GM23248 (cell line): ENCODE data around the gene CAMKMT. TPM values are rescaled to one million over a fixed set of nuclear protein-coding genes. Genes with fewer than 3 reads are reported as not detected.
A peak's percentile ranks its signal among the peaks of the same experiment; 100 is the strongest.

Experiments used
- DNase-seq: peaks from one replicate; pipeline ENCODE4 v3.0.0-alpha.2; 2015
- H2AFZ ChIP-seq: fragments of 200-600 bp; sonication (generic); 2 replicates; pipeline ENCODE4 v1.6.1; 2016; ENCODE audit warnings: antibody characterized with exemption
- H3F3A ChIP-seq: fragments of 200-600 bp; sonication (generic); 2 replicates; pipeline ENCODE4 v1.6.1; 2016; ENCODE audit warnings: mild to moderate bottlenecking, antibody characterized with exemption, mixed run types; ENCODE audit not compliant: insufficient read depth
- H3K27ac ChIP-seq: fragments of 200-600 bp; sonication (generic); 2 replicates; pipeline ENCODE4 v1.5.1; 2016; ENCODE audit warnings: mild to moderate bottlenecking
- H3K27me3 ChIP-seq: fragments of 200-600 bp; sonication (generic); replicated peaks from 2 replicates; pipeline ENCODE4 v1.6.1; 2016; ENCODE audit warnings: mild to moderate bottlenecking; ENCODE audit not compliant: insufficient read depth
- H3K36me3 ChIP-seq: fragments of 200-600 bp; sonication (generic); 2 replicates; pipeline ENCODE4 v1.6.1; 2016; ENCODE audit warnings: low read depth, mild to moderate bottlenecking
- H3K4me1 ChIP-seq: fragments of 200-600 bp; sonication (generic); 2 replicates; pipeline ENCODE4 v1.6.1; 2016; ENCODE audit warnings: mild to moderate bottlenecking; ENCODE audit not compliant: insufficient read depth
- H3K4me2 ChIP-seq: fragments of 200-600 bp; sonication (generic); one replicate; pipeline ENCODE4 v1.6.1; 2016; ENCODE audit warnings: mild to moderate bottlenecking; ENCODE audit not compliant: unreplicated experiment
- H3K4me3 ChIP-seq: fragments of 200-600 bp; sonication (generic); 2 replicates; pipeline ENCODE4 v1.5.1; 2016; ENCODE audit warnings: mild to moderate bottlenecking
- H3K79me2 ChIP-seq: fragments of 200-600 bp; sonication (generic); 2 replicates; pipeline ENCODE4 v1.6.1; 2016; ENCODE audit warnings: mild to moderate bottlenecking; ENCODE audit not compliant: insufficient read depth
- H3K9ac ChIP-seq: fragments of 200-600 bp; sonication (generic); 2 replicates; pipeline ENCODE4 v1.6.1; 2016; ENCODE audit warnings: mild to moderate bottlenecking
- H3K9me2 ChIP-seq: fragments of 200-600 bp; sonication (generic); 2 replicates; pipeline ENCODE4 v1.6.1; 2016; ENCODE audit warnings: mixed run types, mild to moderate bottlenecking, moderate library complexity; ENCODE audit not compliant: insufficient read depth
- H3K9me3 ChIP-seq: fragments of 200-600 bp; sonication (generic); one replicate; pipeline ENCODE4 v1.6.1; 2017; ENCODE audit warnings: low read depth
- H4K20me1 ChIP-seq: fragments of 200-600 bp; sonication (generic); 2 replicates; pipeline ENCODE4 v1.6.0; 2016; ENCODE audit not compliant: insufficient read depth
- EZH2 ChIP-seq: fragments of 200-600 bp; sonication (generic); IDR thresholded peaks from 2 replicates; pipeline ENCODE4 v1.6.1; 2018; ENCODE audit warnings: antibody characterized with exemption, mild to moderate bottlenecking; ENCODE audit not compliant: insufficient read depth, poor library complexity, severe bottlenecking
- EZH2phosphoT487 ChIP-seq: fragments of 200-600 bp; sonication (generic); IDR thresholded peaks from 2 replicates; pipeline ENCODE4 v1.6.1; 2018; ENCODE audit warnings: antibody characterized with exemption, moderate library complexity, mild to moderate bottlenecking, low read depth; ENCODE audit not compliant: insufficient read depth
- WGBS, 2 experiments: methylation state at CpG; one replicate each; pipeline ENCODE4 v1.1.6; 2015 to 2017; ENCODE audit warnings: low lambda C conversion rate in 2 of 2, low coverage in 1 of 2; ENCODE audit errors: missing lambda C conversion rate in 2 of 2; 5-methylcytosine and 5-hydroxymethylcytosine counted together
- in situ Hi-C: fragments of 300-500 bp; cut with MboI; formaldehyde crosslinking; loops from 2 replicates; pipeline ENCODE4 v1.15.0; 2020
- polyA plus RNA-seq: library from polyadenylated mRNA; unstranded; fragments of >200 nt; fragmentation: Nextera tagmentation; extraction: Ambion mirVana; gene quantifications from 2 replicates; pipeline ENCODE4 v1.2.1, GENCODE V29; 2016
- total RNA-seq: library from RNA; depleted of rRNA; stranded (reverse); fragments of >200 nt; shearing (Covaris generic); gene quantifications from 2 replicates; pipeline ENCODE4 v1.2.3, GENCODE V29; 2014

Gene CAMKMT
- total and polyA plus RNA-seq, 2 experiments from 2014 or later = 3.1 to 6.9 TPM

- 7 to 8% methylated on average over 2 of the region's 2 CpGs for WGBS, 2 experiments
- no peaks in the 10 kb centered on the region for H3K9me3 ChIP-seq
- H3K36me3 ChIP-seq = no peaks in the 10 kb centered on the region
- TF ChIP-seq EZH2phosphoT487 (no peak), EZH2 (no peak)
- H3K79me2 ChIP-seq = no peaks in the 10 kb centered on the region
- in situ Hi-C loops = no loop called here
- H3K4me2 ChIP-seq = peak overlapping the region; percentile 35
- no peak overlapping the region for H3K27ac ChIP-seq
- H3K4me1 ChIP-seq = peaks cover 7% of the 10 kb centered on the region
- 0 out of 2 replicates have a peak overlapping the region, but pooled peaks have one; percentile 10 for H3K4me3 ChIP-seq
- H3K9ac ChIP-seq = no peak overlapping the region
- H3F3A ChIP-seq = no peaks in the 10 kb centered on the region
- no peaks in the 10 kb centered on the region for H4K20me1 ChIP-seq
- no peak overlapping the region for H2AFZ ChIP-seq
- DNase-seq = peak; percentile 81
- H3K9me2 ChIP-seq = no peaks in the 10 kb centered on the region
- H3K27me3 ChIP-seq = no peaks in the 10 kb centered on the region
Measured at GRCh38 chr2:44686561-44686960, 324.8 kb downstream of the CAMKMT start.

DNA sequence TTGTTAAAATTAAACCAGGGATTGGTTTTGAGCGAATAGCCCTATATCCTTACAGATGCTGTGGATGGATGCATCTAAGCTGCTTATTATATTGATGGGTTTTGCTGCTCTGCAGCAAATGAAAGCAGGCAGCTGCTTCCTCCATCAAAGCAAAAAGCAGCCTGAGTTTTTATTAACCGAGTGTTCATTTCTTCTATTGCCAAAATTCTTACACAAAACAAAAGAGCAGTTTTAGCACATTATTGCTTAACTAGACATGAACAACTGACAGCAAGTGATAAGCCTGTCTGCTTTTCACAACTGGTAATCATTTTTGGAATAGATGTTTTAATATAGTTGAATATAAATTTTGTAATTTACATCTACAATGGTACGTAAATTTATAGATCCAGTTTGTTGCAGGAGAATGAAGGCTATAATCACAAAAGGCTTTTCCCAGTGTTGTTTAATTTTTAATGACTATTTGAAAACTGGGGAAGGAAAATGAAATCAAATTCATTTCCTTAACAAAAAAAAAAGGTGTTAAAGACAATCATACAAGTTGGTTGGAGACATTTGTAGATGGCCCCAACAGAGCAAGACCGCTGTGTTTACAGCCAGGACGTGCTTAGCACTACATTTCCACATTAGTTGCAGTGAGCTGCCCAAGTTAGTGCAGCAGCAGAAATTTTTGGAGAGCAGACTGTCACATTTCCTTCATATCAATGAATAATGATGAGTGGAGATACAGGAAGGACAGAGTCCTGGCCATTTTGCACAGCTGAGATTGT lies 326.1 kb downstream of the CAMKMT start:
- Histone ChIP-seq H3K9me2 (no peaks in the 10 kb centered on the region), H3K4me3 (no peak overlapping the region), H3K27me3 (no peaks in the 10 kb centered on the region), H3K79me2 (no peaks in the 10 kb centered on the region), H3K27ac (no peak overlapping the region), H3K4me1 (peaks cover 14% of the 10 kb centered on the region), H3K9me3 (no peaks in the 10 kb centered on the region), H3K4me2 (no peak overlapping the region), H2AFZ (no peak overlapping the region), H3F3A (no peaks in the 10 kb centered on the region), H4K20me1 (no peaks in the 10 kb centered on the region), H3K9ac (no peak overlapping the region), H3K36me3 (no peaks in the 10 kb centered on the region)
- 79 to 80% methylated on average over 5 of the region's 5 CpGs for WGBS, 2 experiments
- TF ChIP-seq EZH2phosphoT487 = no peak
- TF ChIP-seq EZH2 = no peak
- in situ Hi-C loops = no loop called here
- DNase-seq = no peak

- H3K4me1 ChIP-seq = peaks cover 19% of the 10 kb centered on the region
- no peak overlapping the region for H3K4me2 ChIP-seq
- H3K79me2 ChIP-seq = no peaks in the 10 kb centered on the region
- no peak overlapping the region for H3K4me3 ChIP-seq
- WGBS, 2 experiments = 85 to 95% methylated on average over 2 of the region's 2 CpGs
- no peaks in the 10 kb centered on the region for H3K27me3 ChIP-seq
- no peaks in the 10 kb centered on the region for H4K20me1 ChIP-seq
- H3F3A ChIP-seq = no peaks in the 10 kb centered on the region
- no peak overlapping the region for H3K9ac ChIP-seq
- H3K9me2 ChIP-seq = no peaks in the 10 kb centered on the region
- no peak for DNase-seq
- H3K36me3 ChIP-seq = no peaks in the 10 kb centered on the region
- H2AFZ ChIP-seq = no peak overlapping the region
- no peaks in the 10 kb centered on the region for H3K9me3 ChIP-seq
- H3K27ac ChIP-seq = no peak overlapping the region
- no peak for TF ChIP-seq EZH2phosphoT487
- TF ChIP-seq EZH2 = no peak
- in situ Hi-C loops = no loop called here
Measured at GRCh38 chr2:44688456-44689124, 326.8 kb downstream of the CAMKMT start.

- H3K27ac ChIP-seq = no peak overlapping the region
- no peaks in the 10 kb centered on the region for H3F3A ChIP-seq
- no peak overlapping the region for H2AFZ ChIP-seq
- no peaks in the 10 kb centered on the region for H3K27me3 ChIP-seq
- 90 to 100% methylated on average over 1 of the region's 1 CpG for WGBS, 2 experiments
- H3K36me3 ChIP-seq = no peaks in the 10 kb centered on the region
- H3K9ac ChIP-seq = no peak overlapping the region
- no peak overlapping the region for H3K4me2 ChIP-seq
- no peak overlapping the region for H3K4me3 ChIP-seq
- H3K79me2 ChIP-seq = no peaks in the 10 kb centered on the region
- no peaks in the 10 kb centered on the region for H3K9me3 ChIP-seq
- no peaks in the 10 kb centered on the region for H3K9me2 ChIP-seq
- no peaks in the 10 kb centered on the region for H4K20me1 ChIP-seq
- no peak for TF ChIP-seq EZH2
- TF ChIP-seq EZH2phosphoT487 = no peak
- no peak for DNase-seq
- in situ Hi-C loops = no loop called here
- H3K4me1 ChIP-seq = peaks cover 19% of the 10 kb centered on the region
Measured at GRCh38 chr2:44689516-44689915, 327.8 kb downstream of the CAMKMT start.
